ENCODE results near the gene PDIA2. TPM values are rescaled to one million over a fixed set of nuclear protein-coding genes. Genes with fewer than 3 reads are reported as not detected.
"Not testable (repeated sequence)": the region's sequence is repeated elsewhere in the genome, so short reads cannot be mapped to it uniquely, and the experiment has no call there.

Gene PDIA2, protein sequence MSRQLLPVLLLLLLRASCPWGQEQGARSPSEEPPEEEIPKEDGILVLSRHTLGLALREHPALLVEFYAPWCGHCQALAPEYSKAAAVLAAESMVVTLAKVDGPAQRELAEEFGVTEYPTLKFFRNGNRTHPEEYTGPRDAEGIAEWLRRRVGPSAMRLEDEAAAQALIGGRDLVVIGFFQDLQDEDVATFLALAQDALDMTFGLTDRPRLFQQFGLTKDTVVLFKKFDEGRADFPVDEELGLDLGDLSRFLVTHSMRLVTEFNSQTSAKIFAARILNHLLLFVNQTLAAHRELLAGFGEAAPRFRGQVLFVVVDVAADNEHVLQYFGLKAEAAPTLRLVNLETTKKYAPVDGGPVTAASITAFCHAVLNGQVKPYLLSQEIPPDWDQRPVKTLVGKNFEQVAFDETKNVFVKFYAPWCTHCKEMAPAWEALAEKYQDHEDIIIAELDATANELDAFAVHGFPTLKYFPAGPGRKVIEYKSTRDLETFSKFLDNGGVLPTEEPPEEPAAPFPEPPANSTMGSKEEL
- not detected for total RNA-seq

DNA sequence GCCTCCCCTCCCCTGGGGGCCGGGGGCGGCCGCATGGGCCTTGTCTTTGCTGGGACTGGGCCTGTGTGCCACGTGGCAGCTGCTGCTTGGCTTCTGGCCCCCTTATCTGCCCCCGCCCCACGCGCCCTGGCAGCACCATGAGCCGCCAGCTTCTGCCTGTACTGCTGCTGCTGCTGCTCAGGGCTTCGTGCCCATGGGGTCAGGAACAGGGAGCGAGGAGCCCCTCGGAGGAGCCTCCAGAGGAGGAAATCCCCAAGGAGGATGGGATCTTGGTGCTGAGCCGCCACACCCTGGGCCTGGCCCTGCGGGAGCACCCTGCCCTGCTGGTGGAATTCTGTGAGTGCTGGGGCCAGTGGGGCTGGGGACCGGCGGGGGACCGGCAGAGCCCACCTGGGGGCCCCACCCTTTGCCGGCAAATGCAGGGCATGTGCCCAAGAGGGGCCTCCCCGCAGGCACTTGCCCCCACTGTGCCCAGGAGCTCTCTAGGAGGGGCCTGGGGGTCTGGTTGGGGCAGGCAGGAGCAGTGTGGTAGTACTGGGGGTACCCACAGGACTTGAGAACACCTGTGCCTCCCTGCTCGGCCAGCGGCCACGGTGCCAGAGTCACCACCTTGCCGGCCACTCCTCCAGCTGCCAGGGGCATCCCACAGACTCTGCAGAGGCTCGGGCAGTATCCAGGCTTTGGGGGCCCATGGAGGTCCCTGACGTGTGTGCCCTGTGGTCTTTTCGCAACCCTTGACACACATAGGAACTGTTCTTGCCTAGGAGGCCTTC, at the start of gene PDIA2:
PDIA2 (plus strand) TSS at position 132 of the 773 bp plus-strand sequence; CDS start at position 138, 6 bp downstream.
- no peak within 1 kb of the TSS for H3K4me3 ChIP-seq (ENCODE audit: low read length)
- no peaks in the 10 kb centered on the region for H3K4me1 ChIP-seq (ENCODE audit: insufficient read depth, low read length)
- no peaks in the 10 kb centered on the region for H3K9me3 ChIP-seq (ENCODE audit: low read depth, low read length)
- peaks cover 3% of the 10 kb centered on the region for H3K27me3 ChIP-seq (ENCODE audit: insufficient read depth, low read length)

DNA sequence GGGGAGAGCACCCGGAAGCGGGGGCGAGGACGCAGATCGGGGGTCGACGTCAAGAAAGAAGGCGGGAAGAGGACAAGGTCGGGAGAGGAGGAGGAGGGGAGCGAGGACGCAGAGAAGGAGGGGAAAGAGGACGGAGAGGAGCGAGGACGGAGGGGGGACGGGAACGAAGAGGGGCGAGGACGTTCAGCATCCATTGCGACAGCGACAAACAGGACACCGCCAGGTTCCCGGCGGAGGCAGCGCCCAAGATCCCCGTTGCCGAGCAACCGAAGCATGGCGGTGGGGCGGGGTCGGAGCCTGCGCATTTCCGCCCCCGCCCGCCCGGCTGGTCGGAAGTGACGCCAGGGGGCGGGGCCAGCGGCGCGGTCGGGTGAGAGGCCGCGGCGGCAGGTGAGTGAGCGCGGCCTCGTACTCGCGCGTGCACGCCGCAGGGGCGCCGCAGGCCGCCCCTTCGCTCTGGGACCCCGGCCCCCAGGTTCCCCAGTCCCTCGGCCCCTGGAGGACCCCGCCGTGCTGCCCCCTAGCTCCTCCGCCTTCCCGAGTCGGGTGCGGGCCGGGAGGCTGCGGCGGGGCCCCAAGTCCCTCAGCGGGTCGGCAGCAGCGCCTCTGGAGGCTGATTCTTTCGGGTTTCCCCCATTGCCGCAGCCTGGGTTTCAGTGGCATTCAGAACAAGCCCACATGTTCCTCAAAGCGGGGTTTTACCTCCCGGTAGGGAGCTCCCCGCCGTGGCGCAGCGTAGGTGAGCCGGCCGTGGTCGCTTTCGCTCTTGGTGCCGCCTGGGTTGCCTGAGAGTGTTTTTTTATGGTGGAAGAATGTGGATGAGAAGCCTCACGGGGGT, 48.3 kb upstream of the PDIA2 start, which contains the start of gene FAM234A:
FAM234A (plus strand) TSS at position 354 of the 838 bp plus-strand sequence. CDS start 19,593 bp downstream, outside the sequence.
- Histone ChIP-seq H3K4me3 (ENCODE audit: low read length) (peak within 1 kb of the TSS; percentile 56), H3K4me1 (ENCODE audit: insufficient read depth, low read length) (peaks cover 25% of the 10 kb centered on the region), H3K27me3 (ENCODE audit: insufficient read depth, low read length) (no peaks in the 10 kb centered on the region), H3K9me3 (ENCODE audit: low read depth, low read length) (no peaks in the 10 kb centered on the region)

DNA sequence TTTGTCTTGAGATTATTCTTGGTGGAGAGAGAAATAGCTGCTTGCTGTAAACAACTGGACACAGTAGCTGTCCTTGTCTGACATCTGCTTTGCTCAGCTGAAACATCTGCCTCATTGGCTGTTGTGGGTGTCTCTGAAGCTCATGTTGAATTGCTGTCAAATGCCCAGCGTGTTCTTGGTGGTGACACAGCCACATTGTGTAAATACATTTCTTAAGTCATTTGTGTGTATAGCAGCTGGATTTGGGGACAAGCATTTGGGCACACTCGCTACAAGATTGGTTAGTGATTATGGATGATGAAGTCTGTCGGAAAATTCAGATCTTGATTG, 43.1 kb upstream of the PDIA2 start:
- peaks cover 41% of the 10 kb centered on the region for H3K4me1 ChIP-seq (ENCODE audit: insufficient read depth, low read length)
- no peak overlapping the region for H3K4me3 ChIP-seq (ENCODE audit: low read length)
- H3K9me3 ChIP-seq (ENCODE audit: low read depth, low read length) = no peaks in the 10 kb centered on the region
- H3K27me3 ChIP-seq (ENCODE audit: insufficient read depth, low read length) = no peaks in the 10 kb centered on the region

DNA sequence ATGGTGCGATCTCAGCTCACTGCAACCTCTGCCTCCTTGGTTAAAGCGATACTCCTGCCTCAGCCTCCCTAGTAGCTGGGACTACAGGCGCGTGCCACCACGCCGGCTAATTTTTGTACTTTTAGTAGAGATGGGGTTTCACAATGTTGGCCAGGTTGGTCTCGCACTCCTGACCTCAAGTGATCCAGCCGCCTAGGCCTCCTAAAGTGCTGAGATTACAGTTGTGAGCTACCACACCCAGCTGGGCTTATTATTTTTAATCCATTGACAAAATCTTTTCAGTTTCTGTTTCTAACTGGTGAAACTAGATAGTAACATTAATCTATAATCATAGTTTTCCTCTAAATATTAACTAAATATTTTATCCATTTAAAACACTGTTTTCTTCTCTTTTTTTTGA, 42.4 kb upstream of the PDIA2 start:
- no peaks in the 10 kb centered on the region for H3K9me3 ChIP-seq (ENCODE audit: low read depth, low read length)
- no peaks in the 10 kb centered on the region for H3K27me3 ChIP-seq (ENCODE audit: insufficient read depth, low read length)
- H3K4me1 ChIP-seq (ENCODE audit: insufficient read depth, low read length) = peaks cover 37% of the 10 kb centered on the region
- H3K4me3 ChIP-seq (ENCODE audit: low read length) = no peak overlapping the region

DNA sequence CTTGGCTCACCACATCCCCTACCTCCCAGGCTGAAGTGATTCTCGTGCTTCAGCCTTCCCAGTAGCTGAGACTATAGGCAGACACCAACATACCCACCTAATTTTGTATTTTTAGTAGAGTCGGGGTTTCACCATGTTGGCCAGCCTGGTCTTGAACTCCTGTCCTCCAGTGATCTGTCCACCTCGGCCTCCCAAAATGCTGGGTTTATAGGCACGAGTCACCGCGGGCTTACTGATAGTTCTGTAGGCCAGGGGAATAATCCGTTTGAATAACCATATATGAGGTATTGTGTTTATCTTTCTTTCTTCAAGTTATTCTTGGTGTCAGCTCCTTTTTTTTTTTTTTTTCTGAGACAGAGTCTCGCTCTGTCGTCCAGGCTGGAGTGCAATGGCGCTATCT, 40.7 kb upstream of the PDIA2 start:
- Histone ChIP-seq H3K4me3 (ENCODE audit: low read length) (no peak overlapping the region), H3K4me1 (ENCODE audit: insufficient read depth, low read length) (peaks cover 32% of the 10 kb centered on the region), H3K9me3 (ENCODE audit: low read depth, low read length) (no peaks in the 10 kb centered on the region), H3K27me3 (ENCODE audit: insufficient read depth, low read length) (no peaks in the 10 kb centered on the region)

DNA sequence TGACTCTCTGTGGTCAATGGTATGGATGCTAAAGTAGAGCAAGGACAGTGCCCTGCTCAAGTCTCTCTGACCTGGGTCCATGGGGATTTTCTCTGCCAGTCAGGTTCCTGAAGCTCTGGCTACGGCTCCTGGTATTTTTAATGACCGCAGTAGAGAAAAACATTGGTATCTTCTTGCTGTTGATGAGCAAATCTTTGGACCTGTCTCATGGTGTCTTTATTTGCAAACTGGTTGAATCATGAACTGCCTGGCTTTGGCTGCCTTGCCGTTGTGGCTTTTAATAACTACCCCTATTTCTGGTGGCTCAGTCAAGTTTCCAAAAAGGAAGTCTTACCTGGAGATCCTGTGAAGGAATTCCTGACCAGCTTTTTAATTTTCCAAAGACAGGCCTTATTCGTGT, 39.6 kb upstream of the PDIA2 start:
- H3K4me1 ChIP-seq (ENCODE audit: insufficient read depth, low read length) = peaks cover 33% of the 10 kb centered on the region
- H3K9me3 ChIP-seq (ENCODE audit: low read depth, low read length) = no peaks in the 10 kb centered on the region
- H3K27me3 ChIP-seq (ENCODE audit: insufficient read depth, low read length) = no peaks in the 10 kb centered on the region
- H3K4me3 ChIP-seq (ENCODE audit: low read length) = no peak overlapping the region

DNA sequence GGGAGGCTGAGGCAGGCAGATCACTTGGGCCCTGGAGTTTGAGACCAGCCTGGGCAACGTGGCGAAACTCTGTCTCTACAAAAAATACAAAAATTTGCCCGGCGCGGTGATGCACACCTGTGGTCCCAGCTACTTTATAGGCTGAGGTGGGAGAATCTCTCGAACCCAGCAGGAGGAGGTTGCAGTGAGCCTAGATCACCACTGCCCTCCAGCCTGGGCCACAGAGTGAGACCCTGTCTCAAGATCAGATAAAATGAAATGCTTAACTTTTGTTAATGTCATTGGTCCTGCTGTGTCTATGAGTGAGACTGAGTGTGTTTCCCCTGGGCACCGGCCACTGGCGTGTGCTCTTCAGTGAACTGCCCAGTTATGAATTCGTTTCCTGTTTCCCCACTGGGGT, 37.9 kb upstream of the PDIA2 start:
- Histone ChIP-seq H3K4me3 (ENCODE audit: low read length) (no peak overlapping the region), H3K27me3 (ENCODE audit: insufficient read depth, low read length) (no peaks in the 10 kb centered on the region), H3K9me3 (ENCODE audit: low read depth, low read length) (no peaks in the 10 kb centered on the region), H3K4me1 (ENCODE audit: insufficient read depth, low read length) (peaks cover 25% of the 10 kb centered on the region)

DNA sequence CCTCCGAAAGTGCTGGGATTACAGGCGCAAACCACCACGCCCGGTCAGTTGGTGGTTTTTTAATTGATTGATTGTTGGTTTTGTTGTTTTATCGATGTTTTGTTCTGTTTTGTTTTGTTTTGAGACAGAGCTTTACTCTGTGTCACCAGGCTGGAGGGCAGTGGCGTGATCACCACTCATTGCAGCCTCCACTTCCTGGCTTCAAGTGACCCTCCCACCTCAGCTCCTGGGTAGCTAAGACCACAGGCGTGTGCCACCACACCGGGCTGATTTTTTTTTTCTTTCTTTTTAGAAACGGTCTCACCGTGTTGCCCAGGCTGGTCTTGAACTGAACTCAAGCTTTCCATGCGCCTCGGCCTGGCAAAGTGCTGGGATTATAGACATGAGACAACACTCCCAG, 35.9 kb upstream of the PDIA2 start:
- H3K4me3 ChIP-seq (ENCODE audit: low read length) = no peak overlapping the region
- peaks cover 7% of the 10 kb centered on the region for H3K4me1 ChIP-seq (ENCODE audit: insufficient read depth, low read length)
- no peaks in the 10 kb centered on the region for H3K27me3 ChIP-seq (ENCODE audit: insufficient read depth, low read length)
- H3K9me3 ChIP-seq (ENCODE audit: low read depth, low read length) = no peaks in the 10 kb centered on the region

DNA sequence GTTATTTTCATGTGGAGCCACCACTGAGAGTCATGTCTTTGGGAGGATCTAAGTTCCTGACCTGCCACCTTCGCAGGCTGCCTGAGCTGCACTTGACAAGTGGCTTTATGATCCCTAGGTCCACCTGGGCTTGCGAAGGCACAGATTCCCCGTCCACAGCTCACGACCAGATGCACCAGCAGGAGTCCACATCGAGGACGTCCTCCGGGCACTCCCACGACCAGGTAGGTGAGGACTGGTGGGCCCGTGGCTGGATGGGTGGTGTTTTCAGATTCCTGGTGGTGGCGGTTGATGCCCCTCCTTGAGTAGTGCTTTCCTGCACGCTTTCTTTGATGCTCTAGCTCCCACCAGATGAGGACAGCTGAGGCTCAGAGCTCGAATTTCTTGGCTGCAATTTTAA, 33.5 kb upstream of the PDIA2 start:
- H3K4me1 ChIP-seq (ENCODE audit: insufficient read depth, low read length) = peaks cover 28% of the 10 kb centered on the region
- H3K4me3 ChIP-seq (ENCODE audit: low read length) = no peak overlapping the region
- H3K9me3 ChIP-seq (ENCODE audit: low read depth, low read length) = no peaks in the 10 kb centered on the region
- H3K27me3 ChIP-seq (ENCODE audit: insufficient read depth, low read length) = no peaks in the 10 kb centered on the region

DNA sequence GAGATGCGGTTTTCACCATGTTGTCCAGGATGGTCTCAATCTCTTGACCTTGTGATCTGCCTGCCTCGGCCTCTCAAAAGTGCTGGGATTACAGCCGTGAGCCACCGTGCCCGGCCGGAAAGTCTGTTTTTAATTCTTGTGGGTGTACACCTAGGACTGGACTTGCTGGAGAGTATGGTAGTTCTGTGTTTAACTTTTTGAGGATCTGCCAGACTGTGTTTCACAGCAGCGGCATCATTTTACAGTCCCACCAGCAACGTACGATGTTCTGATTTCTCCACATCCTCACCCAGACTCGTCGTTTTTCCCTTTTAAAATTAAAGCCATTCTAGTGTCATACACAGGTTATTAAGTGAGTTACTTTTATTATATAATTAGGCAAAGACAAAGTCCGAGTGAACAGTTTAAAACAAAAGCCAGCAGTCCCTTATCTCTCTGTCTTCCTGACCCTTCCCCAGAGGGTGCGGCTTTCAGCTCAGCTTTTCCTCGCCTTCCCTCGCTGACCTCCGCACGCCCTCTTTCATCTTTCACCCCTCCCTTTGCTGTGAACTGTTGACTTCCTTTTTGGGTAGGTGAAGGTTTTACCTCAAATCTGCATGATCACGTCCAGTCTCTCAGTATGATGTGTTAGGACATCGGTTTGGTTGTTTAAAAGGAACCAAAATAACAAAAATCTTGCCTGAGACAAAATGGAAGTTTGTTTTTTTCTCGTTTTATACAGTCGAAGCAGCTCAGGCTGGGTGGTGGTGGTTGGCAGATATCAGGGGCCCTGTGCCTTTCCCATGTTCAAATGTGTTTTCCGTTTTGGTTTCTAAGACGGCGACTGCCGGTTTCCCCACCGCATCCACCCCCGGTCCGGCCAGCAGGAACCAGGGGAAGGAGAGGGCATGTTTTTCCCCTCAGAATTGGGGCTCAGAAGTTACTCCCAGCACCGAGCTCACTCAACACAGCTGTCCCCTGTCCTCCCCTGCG, 30.3 kb upstream of the PDIA2 start:
- peak overlapping the region; percentile 24 for H3K4me3 ChIP-seq (ENCODE audit: low read length)
- H3K4me1 ChIP-seq (ENCODE audit: insufficient read depth, low read length) = peaks cover 26% of the 10 kb centered on the region
- H3K9me3 ChIP-seq (ENCODE audit: low read depth, low read length) = no peaks in the 10 kb centered on the region
- no peaks in the 10 kb centered on the region for H3K27me3 ChIP-seq (ENCODE audit: insufficient read depth, low read length)

DNA sequence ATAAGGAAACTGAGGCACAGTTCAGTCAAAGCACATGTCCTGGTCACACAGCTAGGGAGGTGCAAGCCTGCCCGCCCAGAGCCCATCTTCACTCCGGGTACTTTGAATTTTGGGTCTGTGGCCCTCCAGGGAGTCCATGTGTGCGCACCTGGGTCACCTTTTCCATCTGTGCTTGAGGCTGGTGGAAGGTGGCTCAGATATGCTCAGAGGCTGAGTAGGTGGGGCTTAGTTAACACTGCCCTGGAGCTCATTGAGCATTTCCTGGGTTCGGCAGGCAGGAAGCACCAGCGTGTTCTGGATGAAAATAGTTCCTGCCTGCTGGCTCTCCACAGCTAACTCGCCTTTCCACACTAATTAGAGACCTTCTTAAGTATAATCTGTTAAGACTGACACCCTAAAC, 29.1 kb upstream of the PDIA2 start:
- H3K27me3 ChIP-seq (ENCODE audit: insufficient read depth, low read length) = no peaks in the 10 kb centered on the region
- peaks cover 26% of the 10 kb centered on the region for H3K4me1 ChIP-seq (ENCODE audit: insufficient read depth, low read length)
- H3K4me3 ChIP-seq (ENCODE audit: low read length) = no peak overlapping the region
- no peaks in the 10 kb centered on the region for H3K9me3 ChIP-seq (ENCODE audit: low read depth, low read length)

DNA sequence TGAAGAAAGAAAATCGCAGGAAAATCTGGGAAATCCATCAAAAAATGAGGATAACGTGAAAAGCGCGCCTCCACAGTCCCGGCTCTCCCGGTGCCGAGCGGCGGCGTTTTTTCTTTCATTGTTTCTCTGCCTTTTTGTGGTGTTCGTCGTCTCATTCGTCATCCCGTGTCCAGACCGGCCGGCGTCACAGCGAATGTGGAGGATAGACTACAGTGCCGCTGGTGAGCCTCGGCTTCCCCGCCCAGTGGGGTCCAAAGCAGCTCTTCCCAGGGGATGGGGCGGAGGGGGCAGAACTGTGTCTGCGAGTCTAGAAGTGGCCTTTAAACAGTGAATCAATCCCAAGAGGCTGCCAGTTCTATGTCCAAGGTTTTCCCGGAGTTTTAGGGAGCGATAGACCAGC, 28.5 kb upstream of the PDIA2 start:
- Histone ChIP-seq H3K27me3 (ENCODE audit: insufficient read depth, low read length) (no peaks in the 10 kb centered on the region), H3K9me3 (ENCODE audit: low read depth, low read length) (no peaks in the 10 kb centered on the region), H3K4me3 (ENCODE audit: low read length) (no peak overlapping the region), H3K4me1 (ENCODE audit: insufficient read depth, low read length) (peaks cover 26% of the 10 kb centered on the region)

DNA sequence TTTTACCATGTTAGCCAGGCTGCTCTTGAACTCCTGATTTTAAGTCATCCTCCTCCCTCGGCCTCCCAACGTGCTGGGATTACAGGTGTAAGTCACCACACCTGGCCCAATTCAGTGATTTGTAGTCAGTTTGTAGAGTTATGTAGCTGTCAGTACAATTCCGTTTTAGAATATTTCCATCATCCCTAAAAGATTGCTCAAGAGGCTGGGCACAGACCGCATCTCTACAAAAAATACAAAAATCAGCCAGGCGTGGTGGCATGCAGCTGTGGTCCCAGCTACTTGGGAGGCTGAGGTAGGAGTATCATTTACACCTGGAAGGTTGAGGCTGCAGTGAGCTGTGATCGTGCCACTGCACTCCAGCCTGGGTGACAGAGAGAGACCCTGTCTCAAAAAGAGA, 27.8 kb upstream of the PDIA2 start:
- no peaks in the 10 kb centered on the region for H3K9me3 ChIP-seq (ENCODE audit: low read depth, low read length)
- H3K4me3 ChIP-seq (ENCODE audit: low read length) = no peak overlapping the region
- no peaks in the 10 kb centered on the region for H3K27me3 ChIP-seq (ENCODE audit: insufficient read depth, low read length)
- peaks cover 26% of the 10 kb centered on the region for H3K4me1 ChIP-seq (ENCODE audit: insufficient read depth, low read length)

DNA sequence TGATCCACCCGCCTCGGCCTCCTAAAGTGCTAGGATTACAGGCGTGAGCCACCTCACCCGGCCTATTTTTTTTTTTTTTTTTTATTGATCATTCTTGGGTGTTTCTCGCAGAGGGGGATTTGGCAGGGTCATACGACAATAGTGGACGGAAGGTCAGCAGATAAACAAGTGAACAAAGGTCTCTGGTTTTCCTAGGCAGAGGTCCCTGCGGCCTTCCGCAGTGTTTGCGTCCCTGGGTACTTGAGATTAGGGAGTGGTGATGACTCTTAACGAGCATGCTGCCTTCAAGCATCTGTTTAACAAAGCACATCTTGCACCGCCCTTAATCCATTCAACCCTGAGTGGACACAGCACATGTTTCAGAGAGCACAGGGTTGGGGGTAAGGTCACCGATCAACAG, 24.9 kb upstream of the PDIA2 start:
- peaks cover 15% of the 10 kb centered on the region for H3K4me1 ChIP-seq (ENCODE audit: insufficient read depth, low read length)
- not testable (repeated sequence) for H3K9me3 ChIP-seq (ENCODE audit: low read depth, low read length); H3K4me3 ChIP-seq (ENCODE audit: low read length); H3K27me3 ChIP-seq (ENCODE audit: insufficient read depth, low read length)

All from mononuclear cell (primary cell).